ENCODE data around the gene NAAA.

DNA sequence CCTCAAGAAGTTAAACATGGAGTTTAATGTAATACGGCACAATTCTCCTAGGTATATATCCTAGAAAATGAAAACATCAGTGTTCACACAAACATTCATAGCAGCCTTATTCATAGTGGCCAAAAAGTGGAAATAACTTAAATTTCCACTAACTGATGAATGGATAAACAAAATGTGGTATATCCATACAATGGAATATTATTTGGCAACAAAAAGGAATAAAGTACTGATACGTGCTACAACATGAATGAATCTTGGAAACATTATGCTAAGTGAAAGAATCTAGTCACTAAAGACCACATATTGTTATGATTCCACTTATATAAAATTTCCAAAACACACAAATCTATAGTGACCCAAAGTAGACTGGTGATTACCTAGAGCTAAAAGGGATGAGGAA, 35.4 kb upstream of the NAAA start:
- TF ChIP-seq, protein P1, sequence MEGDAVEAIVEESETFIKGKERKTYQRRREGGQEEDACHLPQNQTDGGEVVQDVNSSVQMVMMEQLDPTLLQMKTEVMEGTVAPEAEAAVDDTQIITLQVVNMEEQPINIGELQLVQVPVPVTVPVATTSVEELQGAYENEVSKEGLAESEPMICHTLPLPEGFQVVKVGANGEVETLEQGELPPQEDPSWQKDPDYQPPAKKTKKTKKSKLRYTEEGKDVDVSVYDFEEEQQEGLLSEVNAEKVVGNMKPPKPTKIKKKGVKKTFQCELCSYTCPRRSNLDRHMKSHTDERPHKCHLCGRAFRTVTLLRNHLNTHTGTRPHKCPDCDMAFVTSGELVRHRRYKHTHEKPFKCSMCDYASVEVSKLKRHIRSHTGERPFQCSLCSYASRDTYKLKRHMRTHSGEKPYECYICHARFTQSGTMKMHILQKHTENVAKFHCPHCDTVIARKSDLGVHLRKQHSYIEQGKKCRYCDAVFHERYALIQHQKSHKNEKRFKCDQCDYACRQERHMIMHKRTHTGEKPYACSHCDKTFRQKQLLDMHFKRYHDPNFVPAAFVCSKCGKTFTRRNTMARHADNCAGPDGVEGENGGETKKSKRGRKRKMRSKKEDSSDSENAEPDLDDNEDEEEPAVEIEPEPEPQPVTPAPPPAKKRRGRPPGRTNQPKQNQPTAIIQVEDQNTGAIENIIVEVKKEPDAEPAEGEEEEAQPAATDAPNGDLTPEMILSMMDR (IDR thresholded peaks at IDR 0.05), result no peak
- no peak for TF ChIP-seq POLR2A (IDR thresholded peaks at IDR 0.05)

Measured in body of pancreas (tissue), 4 donors.